Forelimb muscle (tissue), 1 donor: ENCODE data around the gene TAS2R8. TPM values are rescaled to one million over a fixed set of nuclear protein-coding genes. Genes with fewer than 3 reads are reported as not detected.

Experiments
- polyA plus RNA-seq: library from polyadenylated mRNA; unstranded; fragments of 120-200 nt; gene quantifications from one replicate; pipeline ENCODE4 v1.2.1, GENCODE V29; 2013; ENCODE audit not compliant: insufficient read length

The TAS2R8 gene
- polyA plus RNA-seq, 1 donor, result not detected

Other genes starting within 250 kb of the TAS2R8 start
- 20.2 TPM for gene MAGOHB, start 193.7 kb downstream of the TAS2R8 start, polyA plus RNA-seq
- 0.13 TPM for gene STYK1, start 133.2 kb downstream of the TAS2R8 start, polyA plus RNA-seq
- gene YBX3, start 84.0 kb downstream of the TAS2R8 start, polyA plus RNA-seq, result 1,060 TPM
- not detected for gene TAS2R7, start 4.7 kb downstream of the TAS2R8 start, polyA plus RNA-seq
- gene TAS2R9, start 2.9 kb upstream of the TAS2R8 start, polyA plus RNA-seq, result not detected
- gene TAS2R10, start 19.1 kb upstream of the TAS2R8 start, polyA plus RNA-seq, result 1.1 TPM
- 4.1 TPM for gene PRR4, start 42.2 kb upstream of the TAS2R8 start, polyA plus RNA-seq
- 7.3 TPM for gene PRH1, start 77.0 kb upstream of the TAS2R8 start, polyA plus RNA-seq
- 0.11 TPM for gene TAS2R13, start 102.3 kb upstream of the TAS2R8 start, polyA plus RNA-seq
- gene PRH2, start 122.0 kb upstream of the TAS2R8 start, polyA plus RNA-seq, result 0.33 TPM
- gene TAS2R14, start 132.0 kb upstream of the TAS2R8 start, polyA plus RNA-seq, result 3.5 TPM
- gene TAS2R50, start 179.6 kb upstream of the TAS2R8 start, polyA plus RNA-seq, result not detected
- gene TAS2R20, start 191.0 kb upstream of the TAS2R8 start, polyA plus RNA-seq, result 1.4 TPM
- 1.3 TPM for gene TAS2R19, start 215.3 kb upstream of the TAS2R8 start, polyA plus RNA-seq
- gene TAS2R31, start 224.1 kb upstream of the TAS2R8 start, polyA plus RNA-seq, result 0.73 TPM